GM12878 (cell line): Measurements from ENCODE around the gene IGSF6. TPM values are rescaled to one million over a fixed set of nuclear protein-coding genes. Genes with fewer than 3 reads are reported as not detected.
A peak's percentile ranks its signal among the peaks of the same experiment; 100 is the strongest.

Experiments
- ATAC-seq: fragments of 200-7000 bp; cut with Tn5 transposase; 3 replicates; pipeline ENCODE4 v1.9.1; 2020; ENCODE audit warnings: mild to moderate bottlenecking, moderate library complexity
- Bru-seq: library from RNA; stranded (reverse); fragments of 400-500 nt; gene quantifications from one replicate; lab custom pipeline; 2021; lab: Mats Ljungman, UMichigan
- BruChase-seq, 2 experiments: library from RNA; stranded (reverse); fragments of 400-500 nt; gene quantifications; one replicate each; lab custom pipeline; 2021; lab: Mats Ljungman, UMichigan
- BruUV-seq: library from RNA; stranded (reverse); fragments of 400-500 nt; replicated peaks from 2 replicates; lab custom pipeline; 2021; lab: Mats Ljungman, UMichigan
- CTCF ChIA-PET: fragments of 300-600 bp; sonication (Branson Sonifier 250); formaldehyde crosslinking; extraction: SDS; loops from one replicate; lab custom pipeline; 2021; ENCODE audit warnings: inconsistent platforms; lab: Yijun Ruan, JAX
- POLR2A ChIA-PET: fragments of 350-600 bp; formaldehyde crosslinking; extraction: SDS; loops from one replicate; lab custom pipeline; 2021; ENCODE audit warnings: inconsistent platforms; lab: Charles Lee
- RAD21 ChIA-PET: fragments of 300-600 bp; sonication (Branson Sonifier 250); formaldehyde crosslinking; loops from one replicate; lab custom pipeline; 2023; ENCODE audit warnings: antibody characterized with exemption; ENCODE audit not compliant: unreplicated experiment; lab: Charles Lee
- SMC1A ChIA-PET: fragments of 300-600 bp; sonication (Branson Sonifier 250); formaldehyde crosslinking; loops from one replicate; lab custom pipeline; 2023; ENCODE audit not compliant: unreplicated experiment, uncharacterized antibody; lab: Charles Lee
- DNase-seq: peaks from one replicate; pipeline ENCODE4 v3.0.0-alpha.2; 2011; ENCODE audit warnings: low read depth, low spot score
- FAIRE-seq: peaks from 3 replicates; lab custom pipeline; 2011; peaks lifted over from hg19 to GRCh38; lab: Jason Lieb, UNC
- H2AFZ ChIP-seq: 2 replicates; pipeline ENCODE4 v1.6.0; 2011; ENCODE audit warnings: low read depth, low read length, control low read depth; ENCODE audit not compliant: control insufficient read depth
- H3K27ac ChIP-seq: 2 replicates; pipeline ENCODE4 v1.5.1; 2011; ENCODE audit warnings: control low read depth; ENCODE audit not compliant: control insufficient read depth, insufficient read depth
- H3K27me3 ChIP-seq, 2 experiments: replicated peaks in 1 of 2; 2 replicates each; pipeline versions ENCODE4 v1.6.0 to v1.6.1; 2011; ENCODE audit warnings: low read length in 1 of 2; ENCODE audit not compliant: control insufficient read depth in 2 of 2, insufficient read depth in 2 of 2
- H3K36me3 ChIP-seq, 2 experiments: 2 replicates each; pipeline ENCODE4 v1.5.1; 2011; ENCODE audit warnings: low read length in 1 of 2; ENCODE audit not compliant: control insufficient read depth in 2 of 2, insufficient read depth in 2 of 2
- H3K4me1 ChIP-seq: 2 replicates; pipeline ENCODE4 v1.6.1; 2011; ENCODE audit warnings: mild to moderate bottlenecking, low read length, moderate library complexity, mixed read lengths; ENCODE audit not compliant: control insufficient read depth, insufficient read depth
- H3K4me2 ChIP-seq: 2 replicates; pipeline ENCODE4 v1.6.0; 2011; ENCODE audit warnings: control low read depth; ENCODE audit not compliant: control insufficient read depth, insufficient read depth
- H3K4me3 ChIP-seq: fragments of 200-600 bp; sonication (generic); 2 replicates; pipeline ENCODE4 v1.5.1; 2016
- H3K79me2 ChIP-seq: 2 replicates; pipeline ENCODE4 v1.6.0; 2011; ENCODE audit warnings: low read length; ENCODE audit not compliant: control insufficient read depth, insufficient read depth
- H3K9ac ChIP-seq: 2 replicates; pipeline ENCODE4 v1.8.0; 2011; ENCODE audit warnings: low read length, control low read depth, mixed read lengths; ENCODE audit not compliant: control insufficient read depth, insufficient read depth
- H3K9me3 ChIP-seq: replicated peaks from 3 replicates; pipeline ENCODE4 v1.5.1; 2011; ENCODE audit warnings: mild to moderate bottlenecking, low read length; ENCODE audit not compliant: control insufficient read depth, insufficient read depth
- H4K20me1 ChIP-seq: 2 replicates; pipeline ENCODE4 v1.6.0; 2011; ENCODE audit not compliant: control insufficient read depth, insufficient read depth
- ASH2L ChIP-seq: fragments of 300-600, 200-600 bp; sonication (generic); IDR thresholded peaks from 2 replicates; pipeline ENCODE4 v1.6.1; 2017; ENCODE audit warnings: low read depth, mild to moderate bottlenecking, borderline replicate concordance
- ATF7 ChIP-seq: fragments of 450-650 bp; IDR thresholded peaks from 2 replicates; pipeline ENCODE4 v1.6.1; 2016; ENCODE audit warnings: low read depth, mild to moderate bottlenecking
- BMI1 ChIP-seq: fragments of 450-650 bp; IDR thresholded peaks from 2 replicates; pipeline ENCODE4 v1.6.1; 2016; ENCODE audit warnings: mild to moderate bottlenecking, moderate library complexity, borderline replicate concordance
- JUND ChIP-seq: IDR thresholded peaks from 2 replicates; pipeline ENCODE4 v1.6.1; 2012; ENCODE audit warnings: low read depth, mild to moderate bottlenecking, low read length, improper control_type of control experiment, moderate library complexity
- PML ChIP-seq: IDR thresholded peaks from 2 replicates; pipeline ENCODE4 v1.6.1; 2012; ENCODE audit warnings: low read length, inconsistent platforms
- SMARCA5 ChIP-seq: fragments of 450-650 bp; IDR thresholded peaks from 2 replicates; pipeline ENCODE4 v1.6.1; 2017; ENCODE audit warnings: mild to moderate bottlenecking
- TAF1 ChIP-seq: IDR thresholded peaks from 2 replicates; pipeline ENCODE4 v1.6.1; 2011; ENCODE audit warnings: mild to moderate bottlenecking, low read depth, low read length, borderline replicate concordance
- TCF12 ChIP-seq: IDR thresholded peaks from 2 replicates; pipeline ENCODE4 v1.6.1; 2011; ENCODE audit warnings: low read depth, mild to moderate bottlenecking, low read length
- ZNF207 ChIP-seq: fragments of 450-650 bp; IDR thresholded peaks from 2 replicates; pipeline ENCODE4 v1.6.1; 2014; ENCODE audit warnings: antibody characterized with exemption, mild to moderate bottlenecking, borderline replicate concordance
- WGBS: methylation state at CpG from one replicate; pipeline ENCODE4 v1.1.6; 2016; ENCODE audit warnings: low lambda C conversion rate; ENCODE audit not compliant: insufficient replicate concordance, insufficient coverage; ENCODE audit errors: missing lambda C conversion rate; 5-methylcytosine and 5-hydroxymethylcytosine counted together
- in situ Hi-C: fragments of 300-500 bp; cut with MboI; formaldehyde crosslinking; loops from 9 replicates; pipeline ENCODE4 v1.14.3; 2018; ENCODE audit warnings: mixed read lengths
- intact Hi-C: fragments of 100-400 bp; cut with micrococcal nuclease; formaldehyde crosslinking; loops from one replicate; pipeline ENCODE4 v1.14.2; 2022; ENCODE audit not compliant: unreplicated experiment
- long read RNA-seq, 2 experiments: library from polyadenylated mRNA; unstranded; transcript quantifications; one replicate each; pipeline ENCODE4 v2.0.0, GENCODE V29; 2019 to 2020
- polyA minus RNA-seq, 3 experiments: library from RNA; depleted of rRNA, polyadenylated mRNA; stranded (reverse); fragments of >200 nt; gene quantifications; 2 replicates each; pipeline ENCODE4 v1.2.3, GENCODE V29; 2011
- polyA plus RNA-seq, 11 experiments: library from polyadenylated mRNA; depleted of rRNA in 4 of 11; unstranded in 6 of 11; stranded (reverse) in 5 of 11; fragments of >200 nt; fragmentation: Nextera tagmentation in 4 of 11; fragmentation: Illumina TruSeq in 1 of 11; extraction: Ambion mirVana in 4 of 11; extraction: Trizol in 1 of 11; gene quantifications; 1 replicate in 1 of 11; 2 replicates in 10 of 11; pipeline versions ENCODE4 v1.2.1 to v1.2.3, GENCODE V29; 2011 to 2016; ENCODE audit warnings: inconsistent platforms in 2 of 11, missing spikeins in 2 of 11, low read depth in 1 of 11
- total RNA-seq, 4 experiments: library from RNA; depleted of rRNA in 3 of 4; stranded (reverse); fragments of >200 nt in 3 of 4; fragmentation: Illumina TruSeq in 1 of 4; extraction: Trizol in 1 of 4; gene quantifications; 2 replicates each; pipeline versions ENCODE4 v1.2.1 to v1.2.3, GENCODE V29; 2013 to 2021
- TF ChIP-seq, protein P1 (sequence below): fragments of 450-650 bp; formaldehyde crosslinking; IDR thresholded peaks from 2 replicates; pipeline ENCODE4 v1.4.0; 2020; ENCODE audit warnings: mild to moderate bottlenecking, moderate library complexity

The IGSF6 gene, protein sequence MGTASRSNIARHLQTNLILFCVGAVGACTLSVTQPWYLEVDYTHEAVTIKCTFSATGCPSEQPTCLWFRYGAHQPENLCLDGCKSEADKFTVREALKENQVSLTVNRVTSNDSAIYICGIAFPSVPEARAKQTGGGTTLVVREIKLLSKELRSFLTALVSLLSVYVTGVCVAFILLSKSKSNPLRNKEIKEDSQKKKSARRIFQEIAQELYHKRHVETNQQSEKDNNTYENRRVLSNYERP
- total RNA-seq (2013; cell fraction: nucleolus; rRNA removed) = 0.27 and 0.33 TPM in 2 replicates
- total RNA-seq (2014; rRNA removed) = 0.34 and 0.60 TPM in 2 replicates
- total RNA-seq (2014; rRNA removed; fragmentation: Illumina TruSeq; extraction: Trizol) = 1.2 TPM in 2 replicates
- total RNA-seq (2021) = 0.85 and 1.2 TPM in 2 replicates
- polyA plus RNA-seq (2011; ENCODE audit: low read depth) = 0.28 TPM
- polyA plus RNA-seq (2011; rRNA removed) = 0.52 and 0.91 TPM in 2 replicates
- 0.19 and 0.23 TPM in 2 replicates for polyA plus RNA-seq (2011; cell fraction: cytosol; rRNA removed)
- polyA plus RNA-seq (2011; cell fraction: nucleus; rRNA removed) = 0.23 and 0.24 TPM in 2 replicates
- 0.14 and 0.27 TPM in 2 replicates for polyA plus RNA-seq (2012)
- 0.98 and 1.4 TPM in 2 replicates for polyA plus RNA-seq (2014; fragmentation: Illumina TruSeq; extraction: Trizol)
- polyA plus RNA-seq (2014; fragmentation: Nextera tagmentation; extraction: Ambion mirVana) = under 1 TPM; 0.32 to 0.37 TPM
- 0.20 and 0.60 TPM in 2 replicates for polyA plus RNA-seq (2014; rRNA removed)
- polyA plus RNA-seq (2016; fragmentation: Nextera tagmentation; extraction: Ambion mirVana) = 1 to 10 TPM in 1 of 2 experiments, under 1 TPM in 1; 0.83 to 1.0 TPM
- 0.21 and 0.59 TPM in 2 replicates for polyA minus RNA-seq (2011; rRNA and poly(A)+ RNA removed)
- 0.52 and 0.80 TPM in 2 replicates for polyA minus RNA-seq (2011; cell fraction: cytosol; rRNA and poly(A)+ RNA removed)
- polyA minus RNA-seq (2011; cell fraction: nucleus; rRNA and poly(A)+ RNA removed) = 0.36 and 0.96 TPM in 2 replicates
- percentile 34 among the genes with signal in this experiment for Bru-seq, nascent RNA
- BruChase-seq, experiment 1, labeled RNA remaining after a 6-hour chase = percentile 17 among the genes with signal in this experiment
- BruChase-seq, experiment 2, labeled RNA remaining after a 2-hour chase = percentile 15 among the genes with signal in this experiment
- long read RNA-seq, experiment 1 = 0 reads
- long read RNA-seq, experiment 2 = 0 reads

DNA sequence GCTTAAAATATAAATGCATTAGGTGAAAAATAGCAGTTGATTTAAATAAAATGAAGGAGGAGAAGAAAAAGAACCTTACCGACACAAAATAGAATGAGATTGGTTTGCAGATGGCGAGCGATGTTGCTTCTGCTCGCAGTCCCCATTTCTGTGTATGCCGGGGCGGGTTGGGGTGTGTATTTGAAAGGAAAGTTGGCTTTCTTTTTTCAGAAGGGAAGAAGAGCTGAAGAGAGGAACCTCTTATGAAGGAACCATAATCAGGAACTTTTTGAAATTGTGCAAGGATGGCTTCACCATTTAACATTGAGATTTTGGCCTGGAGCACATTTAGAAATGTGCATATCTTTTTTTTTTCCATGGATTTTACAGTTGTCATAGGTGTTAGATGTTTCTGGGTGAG lies at the start of gene IGSF6:
TSS of gene IGSF6 (minus strand) at position 156 of the 400 bp plus-strand sequence. CDS start at position 146, 10 bp downstream.
- Histone ChIP-seq H2AFZ (no peak within 1 kb of the TSS), H3K27me3 (no peaks in the 10 kb centered on the region), H3K4me3 (no peak within 1 kb of the TSS), H3K9ac (no peak within 1 kb of the TSS), H3K4me1 (peaks cover 25% of the 10 kb centered on the region), H3K9me3 (no peaks in the 10 kb centered on the region), H3K4me2 (no peak within 1 kb of the TSS), H3K27ac (no peak within 1 kb of the TSS), H4K20me1 (no peaks in the 10 kb centered on the region), H3K36me3 (peaks cover 0 to 3% of the 10 kb centered on the region in 2 experiments; a peak in 2 of 4 replicates), H3K79me2 (no peaks in the 10 kb centered on the region)
- TF ChIP-seq, protein P1, sequence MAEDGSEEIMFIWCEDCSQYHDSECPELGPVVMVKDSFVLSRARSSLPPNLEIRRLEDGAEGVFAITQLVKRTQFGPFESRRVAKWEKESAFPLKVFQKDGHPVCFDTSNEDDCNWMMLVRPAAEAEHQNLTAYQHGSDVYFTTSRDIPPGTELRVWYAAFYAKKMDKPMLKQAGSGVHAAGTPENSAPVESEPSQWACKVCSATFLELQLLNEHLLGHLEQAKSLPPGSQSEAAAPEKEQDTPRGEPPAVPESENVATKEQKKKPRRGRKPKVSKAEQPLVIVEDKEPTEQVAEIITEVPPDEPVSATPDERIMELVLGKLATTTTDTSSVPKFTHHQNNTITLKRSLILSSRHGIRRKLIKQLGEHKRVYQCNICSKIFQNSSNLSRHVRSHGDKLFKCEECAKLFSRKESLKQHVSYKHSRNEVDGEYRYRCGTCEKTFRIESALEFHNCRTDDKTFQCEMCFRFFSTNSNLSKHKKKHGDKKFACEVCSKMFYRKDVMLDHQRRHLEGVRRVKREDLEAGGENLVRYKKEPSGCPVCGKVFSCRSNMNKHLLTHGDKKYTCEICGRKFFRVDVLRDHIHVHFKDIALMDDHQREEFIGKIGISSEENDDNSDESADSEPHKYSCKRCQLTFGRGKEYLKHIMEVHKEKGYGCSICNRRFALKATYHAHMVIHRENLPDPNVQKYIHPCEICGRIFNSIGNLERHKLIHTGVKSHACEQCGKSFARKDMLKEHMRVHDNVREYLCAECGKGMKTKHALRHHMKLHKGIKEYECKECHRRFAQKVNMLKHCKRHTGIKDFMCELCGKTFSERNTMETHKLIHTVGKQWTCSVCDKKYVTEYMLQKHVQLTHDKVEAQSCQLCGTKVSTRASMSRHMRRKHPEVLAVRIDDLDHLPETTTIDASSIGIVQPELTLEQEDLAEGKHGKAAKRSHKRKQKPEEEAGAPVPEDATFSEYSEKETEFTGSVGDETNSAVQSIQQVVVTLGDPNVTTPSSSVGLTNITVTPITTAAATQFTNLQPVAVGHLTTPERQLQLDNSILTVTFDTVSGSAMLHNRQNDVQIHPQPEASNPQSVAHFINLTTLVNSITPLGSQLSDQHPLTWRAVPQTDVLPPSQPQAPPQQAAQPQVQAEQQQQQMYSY (CRISPR knock-in tag) = no peak
- TF ChIP-seq JUND = no peak
- no peak for TF ChIP-seq ATF7
- no peak for TF ChIP-seq BMI1
- TF ChIP-seq ASH2L = no peak
- TF ChIP-seq SMARCA5 = no peak
- TF ChIP-seq TAF1 = no peak
- no peak for TF ChIP-seq PML
- TF ChIP-seq TCF12 = no peak
- no peak for TF ChIP-seq ZNF207
- SMC1A ChIA-PET = interaction anchor here (0.7 to 1.2 kb wide), 5 partner anchors 9 to 1033 kb away, joined by 3 read pairs; no protein-coding TSS in a partner anchor
- CTCF ChIA-PET = interaction anchor here (0.6 to 1.5 kb wide), 5 partner anchors 8 to 73 kb away, joined by 3 to 4 read pairs (median 3); no protein-coding TSS in a partner anchor
- ATAC-seq = no peak
- FAIRE-seq = no peak
- intact Hi-C loops = no loop called here
- no peak for DNase-seq
- BruUV-seq = no TSS peak
- WGBS = 98% methylated on average over 6 of the region's 6 CpGs
- in situ Hi-C loops = loop anchor here (10.0 kb wide), 1 partner anchor 52 kb away; no protein-coding TSS in a partner anchor
- RAD21 ChIA-PET = no interaction called here
- POLR2A ChIA-PET = no interaction called here
